HG02571 (cell line): ENCODE results near the gene ZNF407.
"Not testable (repeated sequence)": the region's sequence is repeated elsewhere in the genome, so short reads cannot be mapped to it uniquely, and the experiment has no call there.

Source experiments
- ATAC-seq: cut with Tn5 transposase; IDR thresholded peaks from one replicate; pipeline ENCODE4 v1.9.1; 2021; ENCODE audit warnings: mild to moderate bottlenecking, moderate library complexity; ENCODE audit not compliant: unreplicated experiment

The ZNF407 gene

DNA sequence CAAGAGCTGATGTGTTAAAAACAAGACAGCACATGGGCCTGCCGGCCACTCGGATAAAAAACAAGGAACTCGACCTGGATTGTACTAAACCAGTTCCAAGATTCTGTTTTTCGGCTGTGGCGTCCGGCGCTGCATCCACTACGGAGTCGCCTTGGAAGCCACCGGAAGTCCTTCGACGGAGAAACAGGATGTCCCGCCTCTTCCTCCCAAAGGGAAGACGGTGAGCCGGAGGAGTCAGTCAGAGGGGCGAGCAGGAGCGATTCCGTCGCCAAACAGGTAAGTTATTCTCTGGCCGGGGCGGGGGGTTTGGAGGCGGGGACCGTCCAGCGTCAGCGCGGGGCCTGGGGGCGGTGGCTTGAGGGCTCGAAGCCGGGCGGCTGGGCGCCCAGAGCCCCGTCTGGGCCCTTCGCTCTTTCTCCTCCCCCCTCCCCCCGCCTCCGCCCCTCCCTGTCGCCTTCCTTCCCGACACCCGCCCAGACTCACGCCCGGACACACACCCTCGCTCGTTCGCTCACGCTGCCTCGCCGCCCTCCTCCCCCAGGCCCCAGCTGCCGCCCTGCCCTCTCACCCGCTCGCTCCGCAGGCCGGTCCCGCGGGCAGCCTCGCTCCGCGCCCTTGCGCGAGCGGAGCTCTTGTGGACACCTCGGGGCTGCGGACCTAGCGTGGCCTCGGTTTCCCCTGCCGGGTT is at the start of gene ZNF407:
TSS of gene ZNF407 (plus strand) at position 209 of the 688 bp plus-strand sequence. CDS start 33,150 bp downstream, outside the sequence.
- peak; percentile 77 for ATAC-seq

- ATAC-seq = no peak
Observed at GRCh38 chr18:74549591-74550104, 48.0 kb upstream of the ZNF407 start.

DNA sequence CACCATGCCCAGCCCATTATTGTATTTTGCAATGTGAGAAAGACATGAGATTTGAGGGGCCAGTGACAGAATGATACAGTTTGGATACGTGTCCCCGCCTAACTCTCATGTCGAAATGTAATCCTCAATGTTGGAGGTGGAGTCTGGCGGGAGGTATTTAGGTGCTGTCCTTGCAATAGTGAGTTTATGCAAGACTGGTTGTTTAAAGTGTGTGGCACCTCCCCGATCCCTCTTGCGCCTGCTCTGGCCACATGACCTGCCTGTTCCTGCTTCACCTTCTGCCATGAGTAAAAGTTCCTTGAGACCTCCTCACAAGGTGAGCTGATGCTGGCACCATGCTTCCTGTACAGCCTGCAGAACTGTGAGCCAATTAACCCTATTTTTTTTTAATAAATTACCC is 46.8 kb upstream of the ZNF407 start:
- no peak for ATAC-seq

DNA sequence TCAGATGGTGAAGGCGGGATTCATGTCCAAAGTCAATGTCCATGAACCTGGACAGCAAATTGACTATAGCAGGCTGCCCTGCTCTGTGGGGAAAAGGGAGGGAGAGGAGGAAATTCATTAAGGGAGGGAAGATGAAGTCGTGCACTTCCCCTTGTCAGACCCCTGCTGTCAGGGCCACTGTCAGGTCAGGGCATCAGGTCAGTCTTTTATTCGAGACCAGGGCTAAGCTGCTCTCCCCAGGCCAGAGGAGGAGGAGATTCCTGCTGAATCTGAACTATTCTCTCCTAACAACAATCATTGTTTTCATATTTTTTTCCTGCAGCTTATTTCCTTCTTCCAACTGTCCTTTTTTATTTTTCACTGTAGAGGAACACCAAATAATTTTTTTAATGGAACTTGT is 46.2 kb upstream of the ZNF407 start:
- ATAC-seq = no peak

DNA sequence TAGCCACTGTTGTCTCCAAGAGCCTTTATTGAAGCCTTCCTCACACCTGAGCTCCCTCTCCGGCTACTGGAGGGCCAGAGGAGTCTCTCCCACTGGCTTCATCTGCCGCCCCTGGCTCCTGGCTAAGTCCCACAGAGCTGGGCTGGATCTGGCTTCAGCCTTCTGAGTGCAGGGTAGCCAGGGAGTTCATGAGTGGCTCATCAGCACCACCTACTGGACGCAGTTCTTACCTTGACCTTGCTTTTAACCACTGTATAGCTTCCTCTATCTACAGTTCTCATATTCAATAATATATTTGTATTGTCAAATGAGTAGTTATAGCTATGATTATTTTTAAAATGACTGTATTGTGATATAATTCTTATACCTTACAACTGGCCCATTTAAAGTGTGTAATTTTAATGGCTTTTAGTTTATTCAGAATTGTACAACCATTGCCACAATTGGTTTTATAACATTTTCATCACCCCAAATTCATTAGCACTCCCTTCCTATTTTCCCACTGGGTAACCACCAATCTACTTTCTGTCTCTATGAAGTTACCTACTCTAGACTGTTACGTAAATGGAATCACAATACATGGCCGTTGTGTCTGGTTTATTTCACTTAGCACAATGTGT is 45.6 kb upstream of the ZNF407 start:
- ATAC-seq = peak; percentile 89

DNA sequence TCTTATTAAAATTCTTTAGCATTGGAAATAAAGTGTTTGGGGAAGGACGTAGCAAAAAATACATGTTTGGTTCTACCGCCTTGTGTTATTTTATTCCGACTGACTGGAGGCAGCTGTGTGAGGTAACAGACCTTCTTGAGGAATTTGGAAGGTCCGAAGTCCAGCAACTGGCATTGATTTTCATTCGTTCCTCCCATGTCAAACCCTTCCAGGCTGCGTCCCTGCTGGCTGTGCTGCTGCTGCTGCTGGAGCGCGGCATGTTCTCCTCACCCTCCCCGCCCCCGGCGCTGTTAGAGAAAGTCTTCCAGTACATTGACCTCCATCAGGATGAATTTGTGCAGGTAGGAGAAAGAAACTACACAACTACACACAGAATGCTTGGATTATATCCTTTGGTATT is 41.5 kb upstream of the ZNF407 start:
- ATAC-seq = no peak

DNA sequence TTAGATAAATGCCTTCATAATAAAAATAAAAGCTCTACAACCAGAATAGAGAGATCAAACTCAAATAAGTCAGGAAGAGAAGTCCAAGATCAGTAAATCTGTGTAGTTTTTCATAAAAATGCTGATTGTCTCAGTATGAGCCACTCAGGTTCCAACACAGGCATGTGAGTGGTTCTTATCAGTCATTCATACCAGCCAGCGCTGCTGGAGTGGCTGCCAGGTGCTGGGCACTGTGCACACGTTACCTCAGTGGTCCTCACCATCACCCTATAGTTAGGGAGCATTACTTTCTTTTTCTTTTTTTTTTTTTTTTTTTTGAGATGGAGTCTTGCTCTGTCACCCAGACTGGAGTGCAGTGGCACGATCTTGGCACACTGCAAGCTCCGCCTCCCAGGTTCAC is 39.6 kb upstream of the ZNF407 start:
- no peak for ATAC-seq

DNA sequence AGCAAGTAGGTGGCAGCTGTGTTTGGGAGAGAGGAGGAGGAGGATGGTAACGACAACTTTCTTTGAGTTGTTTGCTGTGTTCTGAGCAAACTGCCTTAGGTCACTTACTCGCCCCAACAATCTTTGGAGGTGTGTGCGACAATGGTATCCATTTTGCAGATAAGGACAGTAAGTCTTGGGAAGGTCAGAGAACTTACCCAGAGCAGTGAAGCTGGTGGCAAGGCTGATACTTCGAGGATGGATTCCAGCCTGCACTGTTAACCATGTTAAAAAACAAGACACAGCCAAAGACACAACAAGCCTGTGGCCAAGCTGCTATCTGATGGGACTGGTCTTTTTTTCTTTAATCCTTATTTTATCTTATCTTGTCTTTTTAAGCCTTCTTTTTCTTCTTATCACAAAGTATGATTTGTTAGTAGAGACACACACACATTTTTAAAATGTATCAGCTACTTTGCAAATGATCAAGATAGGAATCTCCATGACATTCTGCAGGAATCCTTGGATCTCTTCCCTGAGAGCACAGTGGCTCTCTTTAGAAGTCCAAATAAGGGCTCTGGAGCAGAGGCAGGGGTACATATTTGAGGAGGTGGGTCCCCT is 35.4 kb upstream of the ZNF407 start:
- no peak for ATAC-seq

GRCh38 chr18:74562775-74563174 is 34.9 kb upstream of the ZNF407 start:
- ATAC-seq = no peak

GRCh38 chr18:74563999-74564398 is 33.7 kb upstream of the ZNF407 start:
- ATAC-seq = no peak

- ATAC-seq = not testable (repeated sequence)
Observed at GRCh38 chr18:74565164-74565563, 32.5 kb upstream of the ZNF407 start.

- ATAC-seq = not testable (repeated sequence)
Observed at GRCh38 chr18:74565993-74566392, 31.7 kb upstream of the ZNF407 start.

- no peak for ATAC-seq
Observed at GRCh38 chr18:74567822-74568221, 29.8 kb upstream of the ZNF407 start.

- ATAC-seq = no peak
Observed at GRCh38 chr18:74569401-74569800, 28.3 kb upstream of the ZNF407 start.

GRCh38 chr18:74570266-74570665 is 27.4 kb upstream of the ZNF407 start:
- ATAC-seq = no peak

DNA sequence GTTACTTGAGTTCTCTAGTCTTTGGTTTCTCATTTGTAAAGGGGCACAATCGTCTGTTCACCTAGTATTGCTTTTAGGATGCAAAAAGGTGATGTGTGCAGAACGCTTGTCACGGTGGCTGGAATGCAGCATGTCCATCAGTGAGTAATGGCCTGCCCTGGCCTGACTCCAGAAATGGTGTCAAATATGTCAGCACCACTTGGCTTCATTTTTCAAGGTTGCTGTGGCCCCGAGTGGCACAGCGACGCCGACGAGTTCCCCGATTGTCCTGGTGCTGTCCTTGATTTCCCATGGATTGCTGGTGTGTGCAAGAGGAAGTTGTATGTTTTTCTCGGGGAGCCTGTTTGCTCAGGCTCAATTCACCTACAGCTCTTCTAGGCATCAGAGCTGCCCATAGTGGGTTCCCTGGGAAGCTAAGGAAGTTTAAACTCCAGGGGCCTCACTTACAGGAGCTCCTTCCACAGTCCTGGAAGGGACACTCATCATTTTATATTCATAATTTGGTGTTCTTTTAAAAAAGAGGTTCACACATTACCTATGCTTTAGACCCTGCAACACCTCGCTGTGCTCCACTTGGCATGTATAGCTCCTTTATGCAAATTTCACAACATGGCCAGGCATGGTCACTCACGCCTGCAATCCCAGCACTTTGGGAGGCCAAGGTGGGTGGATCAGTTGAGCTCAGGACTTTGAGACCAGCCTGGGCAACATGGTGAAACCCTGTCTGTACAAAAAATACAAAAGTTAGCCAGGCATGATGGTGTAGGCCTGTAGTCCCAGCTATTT is 25.6 kb upstream of the ZNF407 start:
- ATAC-seq = no peak

DNA sequence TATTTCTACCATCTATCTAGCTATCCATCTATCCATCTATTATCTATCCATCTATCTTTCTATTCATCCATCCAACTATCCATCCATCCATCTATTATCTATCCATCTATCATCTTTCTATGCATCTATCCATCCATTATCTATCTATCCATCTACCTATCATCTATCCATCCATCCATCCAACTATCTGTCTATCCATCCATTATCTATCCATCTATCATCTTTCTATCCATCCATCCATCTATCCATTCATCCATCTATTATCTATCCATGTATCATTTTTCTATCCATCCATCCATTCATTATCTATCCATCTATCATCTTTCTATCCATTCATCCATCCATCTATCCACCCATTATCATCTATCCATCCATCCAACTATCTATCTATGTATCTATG is 24.6 kb upstream of the ZNF407 start:
- ATAC-seq = no peak

GRCh38 chr18:74574916-74575315 is 22.8 kb upstream of the ZNF407 start:
- no peak for ATAC-seq

DNA sequence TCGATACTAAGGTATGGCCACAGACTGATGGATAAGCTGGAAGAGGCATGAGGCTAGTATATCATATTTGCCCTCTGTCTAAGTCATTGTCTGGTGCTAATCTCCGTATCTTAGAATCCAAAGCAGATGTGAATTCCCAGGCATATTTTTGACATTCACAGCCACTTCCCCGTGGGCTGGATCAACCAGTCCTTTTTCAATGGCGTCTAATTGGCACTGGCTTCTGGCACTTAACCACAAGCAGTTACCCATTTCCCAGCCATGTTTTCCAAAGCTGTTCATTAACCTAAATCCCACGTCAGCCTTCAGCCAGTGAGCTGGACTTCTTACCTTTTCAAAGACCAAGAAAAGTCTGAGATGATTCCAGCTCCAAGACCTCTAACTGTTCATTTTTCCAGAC is 20.7 kb upstream of the ZNF407 start:
- no peak for ATAC-seq

GRCh38 chr18:74579496-74580065 is 18.1 kb upstream of the ZNF407 start:
- no peak for ATAC-seq

GRCh38 chr18:74582642-74583041 is 15.0 kb upstream of the ZNF407 start:
- no peak for ATAC-seq
